ENCODE data around the gene S100P.

The S100P gene

DNA sequence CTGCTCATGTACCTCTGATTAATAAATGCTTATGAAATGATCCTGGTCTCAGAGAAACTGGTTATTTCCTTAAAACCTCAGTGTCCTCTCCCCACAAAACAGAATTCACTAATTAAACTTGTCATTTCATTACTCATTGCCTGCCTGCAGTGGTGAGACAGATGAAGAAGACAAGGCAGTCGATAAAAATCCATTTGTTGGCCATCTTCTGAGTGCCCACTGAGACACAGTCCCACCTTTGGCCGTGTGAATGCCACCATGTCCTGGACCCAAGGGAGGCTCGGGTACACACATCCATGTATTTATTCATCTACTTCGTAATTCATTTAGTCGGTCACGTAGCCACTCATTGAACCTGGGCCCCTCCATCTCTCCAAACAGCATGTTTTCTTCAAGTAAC, 3.5 kb downstream of the S100P start:
- Mint-ChIP-seq H3K27me3 (ENCODE audit: low read depth) (no peaks in the 10 kb centered on the region), H3K27ac (peak overlapping the region; percentile 96), H3K9me3 (no peaks in the 10 kb centered on the region), H3K4me1 (ENCODE audit: low read depth) (peaks cover 69% of the 10 kb centered on the region), H3K4me3 (peak overlapping the region; percentile 73), H3K36me3 (ENCODE audit: low read depth) (peaks cover 33% of the 10 kb centered on the region)
- no peak for DNase-seq (ENCODE audit: low spot score)

DNA sequence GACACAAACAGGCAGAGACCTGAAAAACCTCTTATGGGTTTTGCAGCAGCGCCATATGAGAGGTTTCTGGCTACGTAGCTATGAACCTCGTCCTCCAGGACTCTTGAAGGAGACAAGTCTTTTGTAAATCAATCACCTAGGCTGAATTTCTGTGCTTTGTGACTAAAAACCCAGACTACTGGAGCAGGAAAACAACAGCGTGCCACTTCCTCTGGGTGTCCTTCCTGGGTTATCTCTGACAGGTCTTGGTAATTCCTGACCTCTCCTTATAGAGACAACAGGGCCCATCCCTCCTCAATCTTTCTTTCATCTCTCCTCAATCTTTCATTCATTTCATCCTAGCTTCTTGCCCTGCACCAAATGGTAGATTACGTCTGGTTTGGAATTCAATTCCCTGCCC, 5.7 kb downstream of the S100P start:
- H3K4me1 Mint-ChIP-seq (ENCODE audit: low read depth), result peaks cover 56% of the 10 kb centered on the region
- H3K36me3 Mint-ChIP-seq (ENCODE audit: low read depth), result peaks cover 52% of the 10 kb centered on the region
- DNase-seq (ENCODE audit: low spot score), result no peak
- peaks cover 4% of the 10 kb centered on the region for H3K9me3 Mint-ChIP-seq
- H3K27me3 Mint-ChIP-seq (ENCODE audit: low read depth), result no peaks in the 10 kb centered on the region
- peak overlapping the region; percentile 28 for H3K27ac Mint-ChIP-seq
- H3K4me3 Mint-ChIP-seq, result peak overlapping the region; percentile 25

DNA sequence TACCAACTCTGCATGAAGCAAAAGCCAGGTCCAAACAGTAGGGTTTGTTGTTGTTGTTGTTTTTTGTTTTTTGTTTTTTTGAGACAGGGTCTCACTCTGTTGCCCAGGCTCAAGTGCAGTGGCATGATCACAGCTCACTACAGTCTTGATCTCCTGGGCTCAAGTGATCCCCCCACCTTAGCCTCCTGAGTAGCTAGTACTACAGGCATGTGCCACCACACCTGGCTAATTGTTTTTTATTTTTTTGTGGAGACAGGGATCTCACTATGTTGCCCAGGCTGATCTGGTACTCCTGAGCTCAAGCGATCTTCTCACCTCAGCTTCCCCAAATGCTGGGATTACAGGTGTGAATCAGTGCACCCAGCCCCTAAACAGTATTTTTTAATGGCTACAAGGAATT, 6.2 kb downstream of the S100P start:
- Mint-ChIP-seq H3K4me3 (peak overlapping the region; percentile 25), H3K36me3 (ENCODE audit: low read depth) (peaks cover 57% of the 10 kb centered on the region), H3K27me3 (ENCODE audit: low read depth) (no peaks in the 10 kb centered on the region), H3K9me3 (peaks cover 4% of the 10 kb centered on the region), H3K4me1 (ENCODE audit: low read depth) (peaks cover 57% of the 10 kb centered on the region), H3K27ac (no peak overlapping the region)
- DNase-seq (ENCODE audit: low spot score), result no peak

DNA sequence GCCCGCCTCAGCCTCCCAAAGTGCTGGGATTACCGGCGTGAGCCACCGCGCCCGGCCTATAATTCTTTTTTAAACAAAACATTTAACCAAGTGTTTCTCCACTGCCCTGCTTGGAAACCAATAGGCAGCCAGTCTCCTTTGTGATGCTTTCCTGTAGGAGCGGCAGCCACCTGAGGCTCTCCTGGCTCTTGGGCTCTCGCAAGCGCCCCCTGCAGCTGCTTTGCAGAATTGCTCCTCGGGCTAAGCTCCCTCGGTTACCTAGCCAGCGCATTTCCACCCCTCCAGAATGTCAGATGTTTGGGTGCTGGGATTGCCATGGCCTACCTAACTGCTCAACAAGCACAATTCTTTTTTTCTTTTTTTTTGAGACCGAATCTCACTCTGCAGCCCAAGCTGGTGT, 7.7 kb downstream of the S100P start:
- Mint-ChIP-seq H3K36me3 (ENCODE audit: low read depth) (peaks cover 62% of the 10 kb centered on the region), H3K27ac (peak overlapping the region; percentile 5), H3K4me3 (no peak overlapping the region), H3K4me1 (ENCODE audit: low read depth) (peaks cover 56% of the 10 kb centered on the region), H3K27me3 (ENCODE audit: low read depth) (no peaks in the 10 kb centered on the region), H3K9me3 (peaks cover 4% of the 10 kb centered on the region)
- DNase-seq (ENCODE audit: low spot score), result no peak

DNA sequence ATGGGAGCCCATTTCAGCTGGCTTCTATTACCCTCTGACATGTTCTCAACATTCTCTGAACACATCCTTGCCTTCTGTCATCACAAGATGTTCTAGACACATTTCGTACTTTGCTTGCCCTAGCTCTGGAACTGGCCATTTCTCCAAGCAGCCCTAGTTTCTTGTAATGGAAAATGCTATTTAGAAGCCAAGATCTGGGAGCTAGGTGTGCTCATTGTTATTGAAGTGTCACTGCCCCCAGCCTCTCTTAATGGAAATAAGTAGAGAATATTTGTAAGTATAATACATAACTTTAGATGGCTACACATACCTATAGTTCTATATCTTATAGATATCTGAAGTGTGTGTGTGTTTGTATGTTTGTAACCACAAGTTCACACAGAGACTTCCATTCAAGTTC, 9.1 kb downstream of the S100P start:
- no peaks in the 10 kb centered on the region for H3K27me3 Mint-ChIP-seq (ENCODE audit: low read depth)
- H3K36me3 Mint-ChIP-seq (ENCODE audit: low read depth), result peaks cover 70% of the 10 kb centered on the region
- peaks cover 55% of the 10 kb centered on the region for H3K4me1 Mint-ChIP-seq (ENCODE audit: low read depth)
- no peak overlapping the region for H3K27ac Mint-ChIP-seq
- H3K4me3 Mint-ChIP-seq, result no peak overlapping the region
- H3K9me3 Mint-ChIP-seq, result peaks cover 4% of the 10 kb centered on the region
- no peak for DNase-seq (ENCODE audit: low spot score)

DNA sequence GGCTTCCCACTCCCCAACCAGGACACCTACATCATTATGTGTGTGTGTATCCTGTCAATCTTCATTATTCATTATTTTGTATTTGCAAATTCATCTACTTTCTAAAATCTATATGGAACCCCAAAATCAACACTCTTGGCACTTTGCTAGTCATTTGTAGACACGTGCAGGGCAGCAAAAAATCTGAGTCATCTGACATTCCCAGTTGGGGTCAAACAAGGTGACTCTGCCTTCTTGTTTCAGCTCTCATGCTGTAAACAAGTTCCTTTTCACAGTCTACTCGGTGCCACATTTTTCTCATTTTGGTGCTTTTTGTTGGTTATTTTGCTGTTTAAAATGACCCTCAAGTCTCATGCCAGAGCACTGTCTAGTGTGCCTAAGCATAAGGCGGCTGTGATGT, 10.1 kb downstream of the S100P start:
- peaks cover 4% of the 10 kb centered on the region for H3K9me3 Mint-ChIP-seq
- H3K27me3 Mint-ChIP-seq (ENCODE audit: low read depth), result no peaks in the 10 kb centered on the region
- peaks cover 57% of the 10 kb centered on the region for H3K4me1 Mint-ChIP-seq (ENCODE audit: low read depth)

DNA sequence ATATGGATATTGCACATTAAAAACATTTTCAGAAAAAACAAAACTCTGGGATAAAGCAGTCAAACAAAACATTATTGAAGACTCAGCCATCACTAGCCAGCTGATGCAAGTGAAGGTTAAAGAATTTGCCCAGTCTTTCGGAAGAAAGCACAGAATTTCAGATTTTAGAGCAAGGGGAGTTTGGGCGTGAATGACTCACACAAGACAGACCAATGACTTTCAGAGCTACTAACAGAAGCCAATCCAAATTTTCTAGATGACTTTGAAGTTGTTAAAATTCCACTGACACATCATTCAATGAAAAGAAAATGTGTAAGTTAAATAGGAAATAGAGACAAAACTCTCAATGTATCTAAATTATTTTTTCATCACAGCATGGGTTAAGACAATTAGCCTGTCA, 12.0 kb downstream of the S100P start:
- DNase-seq (ENCODE audit: low spot score), result no peak
- peak overlapping the region; percentile 7 for H3K4me3 Mint-ChIP-seq
- H3K36me3 Mint-ChIP-seq (ENCODE audit: low read depth), result peaks cover 69% of the 10 kb centered on the region
- peaks cover 49% of the 10 kb centered on the region for H3K4me1 Mint-ChIP-seq (ENCODE audit: low read depth)
- no peak overlapping the region for H3K27ac Mint-ChIP-seq
- peaks cover 6% of the 10 kb centered on the region for H3K9me3 Mint-ChIP-seq
- peaks cover under 1% of the 10 kb centered on the region for H3K27me3 Mint-ChIP-seq (ENCODE audit: low read depth)

More for the DNA sequence above, 10.1 kb downstream of the S100P start:
- no peak for DNase-seq (ENCODE audit: low spot score)
- Mint-ChIP-seq H3K36me3 (ENCODE audit: low read depth) (peaks cover 75% of the 10 kb centered on the region), H3K27ac (peak overlapping the region; percentile 62), H3K4me3 (no peak overlapping the region)

DNA sequence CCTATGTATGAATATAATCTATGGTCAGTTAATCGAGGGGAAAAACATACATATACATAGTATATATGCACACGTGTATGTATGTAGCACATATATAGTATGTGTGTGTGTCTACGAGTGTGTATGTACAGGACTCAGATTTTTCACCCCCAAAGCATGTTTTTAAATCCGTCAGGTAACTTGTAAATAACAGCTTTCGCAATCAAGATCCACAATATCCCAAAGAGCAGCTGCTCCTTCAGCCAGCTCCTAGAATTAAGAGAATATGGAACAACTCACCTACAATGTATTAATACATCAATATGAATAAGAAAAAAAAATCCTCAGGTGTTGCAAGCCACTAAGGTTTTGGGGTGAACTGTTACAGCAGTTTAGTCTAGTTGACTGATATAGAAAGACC, 12.5 kb downstream of the S100P start:
- Mint-ChIP-seq H3K4me3 (peak overlapping the region; percentile 47), H3K9me3 (peaks cover 11% of the 10 kb centered on the region), H3K27ac (no peak overlapping the region)

DNA sequence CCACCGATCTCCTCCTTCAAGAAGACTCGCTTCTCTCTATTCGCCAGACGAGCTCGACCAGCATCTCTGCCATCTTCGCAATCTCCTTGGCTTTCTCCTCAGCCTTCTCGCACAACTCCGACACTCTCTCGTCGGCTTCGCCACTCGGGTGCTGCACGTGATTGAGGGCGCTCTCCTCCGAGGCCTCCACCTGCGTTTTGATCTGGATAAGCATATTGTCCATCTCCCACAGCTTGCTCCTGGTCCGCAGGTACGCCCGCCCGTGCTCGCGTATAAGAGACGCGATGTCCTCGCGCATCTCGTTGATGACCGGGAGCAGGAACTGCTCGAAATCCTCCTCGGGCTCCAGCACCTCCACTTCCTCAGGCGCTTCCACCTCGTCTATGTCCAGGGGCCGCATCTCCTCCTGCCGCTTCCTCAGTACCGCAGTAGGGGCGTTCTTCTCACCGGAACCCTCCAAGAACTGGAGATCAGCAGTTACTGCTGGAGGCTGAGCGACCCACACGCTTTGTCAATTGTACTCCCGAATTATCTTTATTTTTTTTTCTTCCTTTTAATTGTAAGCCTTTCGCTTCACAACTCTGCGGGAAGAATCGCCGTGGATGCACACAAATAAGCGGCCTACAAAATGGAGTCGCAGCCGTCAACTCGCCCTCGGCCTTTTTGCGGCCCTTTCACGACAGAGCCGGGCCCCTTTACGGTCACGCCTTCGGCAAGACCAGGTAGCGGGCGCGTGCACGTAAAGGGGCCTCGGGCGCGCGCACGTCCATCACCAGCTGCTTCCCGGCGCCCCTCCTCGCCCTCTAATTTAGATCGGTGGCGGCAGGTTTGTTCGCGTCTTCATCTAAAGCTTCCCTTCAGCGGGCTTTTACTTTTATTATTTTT, 15.8 kb downstream of the S100P start, which contains the start of gene MRFAP1L1:
TSS of gene MRFAP1L1 (minus strand) at position 636 of the 885 bp plus-strand sequence. CDS start at position 400, 236 bp downstream.
- peak; percentile 95 for DNase-seq (ENCODE audit: low spot score)
- Mint-ChIP-seq H3K4me3 (peak within 1 kb of the TSS; percentile 98), H3K9me3 (peaks cover 12% of the 10 kb centered on the region), H3K36me3 (ENCODE audit: low read depth) (peaks cover 43% of the 10 kb centered on the region), H3K4me1 (ENCODE audit: low read depth) (peaks cover 49% of the 10 kb centered on the region), H3K27ac (peak within 1 kb of the TSS; percentile 94), H3K27me3 (ENCODE audit: low read depth) (peaks cover 4% of the 10 kb centered on the region)

More for the DNA sequence above, 12.5 kb downstream of the S100P start:
- Mint-ChIP-seq H3K36me3 (ENCODE audit: low read depth) (peaks cover 67% of the 10 kb centered on the region), H3K4me1 (ENCODE audit: low read depth) (peaks cover 51% of the 10 kb centered on the region), H3K27me3 (ENCODE audit: low read depth) (peaks cover 2% of the 10 kb centered on the region)
- DNase-seq (ENCODE audit: low spot score), result no peak

DNA sequence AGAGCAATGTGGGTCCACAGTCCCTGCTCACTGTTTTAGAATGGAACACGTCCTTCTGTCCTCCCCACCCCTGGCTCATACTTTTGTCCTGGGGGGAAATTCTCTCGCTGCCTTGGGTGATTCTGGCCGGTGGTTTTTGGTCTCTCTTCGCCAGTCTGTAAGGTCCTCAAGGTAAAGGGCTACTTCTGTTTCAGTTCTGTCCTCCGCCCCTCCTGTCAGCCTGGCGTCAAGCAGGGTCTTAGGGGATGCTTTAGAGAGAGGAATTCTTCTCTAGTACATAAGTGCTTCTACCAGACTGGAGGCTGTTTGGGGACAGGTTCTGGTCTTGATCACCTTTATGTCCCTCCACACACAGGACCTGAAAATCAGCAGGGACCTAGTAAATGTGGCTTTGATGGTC, 16.6 kb downstream of the S100P start:
- no peak for DNase-seq (ENCODE audit: low spot score)
- peak overlapping the region; percentile 94 for H3K27ac Mint-ChIP-seq
- peak overlapping the region; percentile 98 for H3K4me3 Mint-ChIP-seq
- peaks cover 12% of the 10 kb centered on the region for H3K9me3 Mint-ChIP-seq
- H3K27me3 Mint-ChIP-seq (ENCODE audit: low read depth), result peaks cover 4% of the 10 kb centered on the region
- peaks cover 34% of the 10 kb centered on the region for H3K36me3 Mint-ChIP-seq (ENCODE audit: low read depth)
- H3K4me1 Mint-ChIP-seq (ENCODE audit: low read depth), result peaks cover 43% of the 10 kb centered on the region

DNA sequence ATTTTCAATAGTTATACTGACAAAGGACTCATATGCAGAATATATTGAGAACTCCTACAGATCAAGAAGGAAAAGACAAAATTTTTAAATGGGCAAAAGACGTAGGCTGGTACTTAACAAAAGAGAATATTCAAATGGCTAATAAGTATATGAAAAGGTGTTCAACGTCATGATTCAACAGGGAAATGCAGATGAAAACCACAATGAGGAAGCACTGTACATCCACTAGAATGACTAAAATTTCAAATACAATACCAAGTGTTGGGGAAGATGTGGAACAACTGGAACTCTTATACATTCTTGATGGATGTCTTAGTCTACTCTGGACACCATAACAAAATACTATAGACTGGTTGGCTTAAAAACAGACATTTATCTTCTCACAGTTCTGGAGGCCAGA, 17.3 kb downstream of the S100P start:
- Mint-ChIP-seq H3K27ac (peak overlapping the region; percentile 12), H3K9me3 (peaks cover 12% of the 10 kb centered on the region), H3K4me1 (ENCODE audit: low read depth) (peaks cover 42% of the 10 kb centered on the region), H3K27me3 (ENCODE audit: low read depth) (peaks cover 6% of the 10 kb centered on the region), H3K4me3 (peak overlapping the region; percentile 13), H3K36me3 (ENCODE audit: low read depth) (peaks cover 31% of the 10 kb centered on the region)
- DNase-seq (ENCODE audit: low spot score), result no peak

DNA sequence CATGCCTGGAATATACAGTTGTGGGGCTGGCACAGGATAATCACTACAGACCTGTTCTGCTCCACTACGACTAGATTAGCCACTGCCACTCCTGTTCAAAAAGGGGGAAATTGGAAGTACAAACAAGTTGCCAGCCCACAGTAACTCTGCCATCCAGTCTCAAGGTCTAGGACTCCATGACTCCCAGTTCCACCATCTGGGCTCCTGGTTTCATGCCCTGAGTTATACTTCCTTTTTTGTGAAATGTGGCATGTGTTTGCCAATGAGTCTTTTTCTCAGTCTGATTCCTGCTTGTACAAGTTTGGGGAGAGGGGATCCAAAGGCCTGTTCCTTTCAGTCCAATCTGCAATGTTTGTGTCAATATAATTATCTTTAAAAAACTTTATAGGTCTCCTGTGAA, 21.3 kb downstream of the S100P start:
- Mint-ChIP-seq H3K4me3 (peak overlapping the region; percentile 6), H3K4me1 (ENCODE audit: low read depth) (peaks cover 40% of the 10 kb centered on the region), H3K9me3 (peaks cover 12% of the 10 kb centered on the region), H3K27me3 (ENCODE audit: low read depth) (peaks cover 6% of the 10 kb centered on the region), H3K27ac (no peak overlapping the region), H3K36me3 (ENCODE audit: low read depth) (peaks cover 13% of the 10 kb centered on the region)
- DNase-seq (ENCODE audit: low spot score), result no peak

DNA sequence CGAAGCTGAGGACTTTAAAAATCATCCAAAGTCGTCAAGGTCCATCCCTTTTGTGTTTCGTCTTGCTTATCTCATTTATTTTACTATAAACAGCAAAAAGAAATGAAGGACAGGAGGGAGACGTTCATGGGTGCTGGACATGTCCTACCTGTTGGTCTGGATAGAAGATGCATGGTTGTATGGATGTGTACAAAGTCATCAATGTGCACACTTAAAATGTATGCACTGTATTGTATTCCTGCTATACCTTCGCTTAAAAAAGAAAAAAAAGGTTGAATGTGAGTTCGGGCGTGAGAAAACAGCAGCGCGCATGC, 22.0 kb downstream of the S100P start:
- peaks cover 5% of the 10 kb centered on the region for H3K27me3 Mint-ChIP-seq (ENCODE audit: low read depth)
- H3K4me1 Mint-ChIP-seq (ENCODE audit: low read depth), result peaks cover 37% of the 10 kb centered on the region
- H3K4me3 Mint-ChIP-seq, result peak overlapping the region; percentile 93
- H3K27ac Mint-ChIP-seq, result peak overlapping the region; percentile 97
- peaks cover 11% of the 10 kb centered on the region for H3K9me3 Mint-ChIP-seq
- DNase-seq (ENCODE audit: low spot score), result no peak
- peaks cover 13% of the 10 kb centered on the region for H3K36me3 Mint-ChIP-seq (ENCODE audit: low read depth)

DNA sequence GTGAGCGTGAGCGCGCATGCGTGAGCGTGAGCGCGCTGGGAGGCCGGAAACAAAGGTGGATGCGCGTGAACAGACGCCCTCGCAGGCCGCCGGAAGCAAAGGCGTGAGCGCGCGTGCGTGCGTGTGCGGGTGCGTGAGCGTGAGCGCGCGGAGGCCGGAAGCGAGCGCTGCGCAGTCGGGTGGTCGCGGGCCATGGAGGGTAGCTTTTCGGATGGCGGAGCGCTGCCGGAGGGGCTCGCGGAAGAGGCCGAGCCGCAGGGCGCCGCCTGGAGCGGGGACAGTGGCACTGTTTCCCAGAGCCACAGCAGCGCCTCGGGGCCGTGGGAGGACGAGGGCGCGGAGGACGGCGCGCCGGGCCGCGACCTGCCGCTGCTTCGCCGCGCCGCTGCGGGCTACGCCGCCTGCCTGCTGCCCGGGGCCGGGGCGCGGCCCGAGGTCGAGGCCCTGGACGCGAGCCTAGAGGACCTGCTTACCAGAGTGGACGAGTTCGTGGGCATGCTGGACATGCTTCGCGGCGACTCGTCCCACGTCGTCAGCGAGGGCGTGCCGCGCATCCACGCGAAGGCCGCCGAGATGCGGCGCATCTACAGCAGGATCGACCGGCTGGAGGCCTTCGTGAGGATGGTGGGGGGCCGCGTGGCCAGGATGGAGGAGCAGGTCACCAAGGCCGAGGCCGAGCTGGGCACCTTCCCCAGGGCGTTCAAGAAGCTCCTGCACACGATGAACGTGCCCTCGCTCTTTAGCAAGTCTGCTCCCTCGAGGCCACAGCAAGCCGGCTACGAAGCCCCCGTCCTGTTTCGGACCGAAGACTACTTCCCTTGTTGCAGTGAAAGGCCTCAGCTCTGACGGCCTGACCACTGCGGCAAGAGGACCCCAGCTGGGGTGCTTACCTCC, 22.6 kb downstream of the S100P start, which contains the start of gene BLOC1S4:
TSS of gene BLOC1S4 (plus strand) at position 157 of the 894 bp plus-strand sequence. CDS start at position 193, 36 bp downstream.
- Mint-ChIP-seq H3K4me3 (peak within 1 kb of the TSS; percentile 93), H3K9me3 (peaks cover 6% of the 10 kb centered on the region), H3K36me3 (ENCODE audit: low read depth) (peaks cover 13% of the 10 kb centered on the region), H3K27me3 (ENCODE audit: low read depth) (peaks cover 4% of the 10 kb centered on the region), H3K27ac (peak within 1 kb of the TSS; percentile 97), H3K4me1 (ENCODE audit: low read depth) (peaks cover 32% of the 10 kb centered on the region)
- peak; percentile 91 for DNase-seq (ENCODE audit: low spot score)
